Subcutaneous adipose tissue (tissue), 4 donors: ENCODE data around the gene KMT5B. TPM values are rescaled to one million over a fixed set of nuclear protein-coding genes. Genes with fewer than 3 reads are reported as not detected.

Experiments used
- total RNA-seq, 4 donors: library from RNA; depleted of rRNA; stranded (reverse); fragments of >200 nt; gene quantifications; one replicate each; pipeline ENCODE4 v1.1.0, GENCODE V29; 2016
- TF ChIP-seq, protein P1 (sequence below): fragments of 450-650 bp; IDR thresholded peaks from one replicate; pipeline ENCODE4 v1.5.1; 2016; ENCODE audit warnings: low read depth, mild to moderate bottlenecking, control low read depth, antibody characterized with exemption, moderate library complexity

KMT5B gene
- total RNA-seq, 4 donors from 2014 or later, result 30.6 to 42.8 (median 37.9) TPM

DNA sequence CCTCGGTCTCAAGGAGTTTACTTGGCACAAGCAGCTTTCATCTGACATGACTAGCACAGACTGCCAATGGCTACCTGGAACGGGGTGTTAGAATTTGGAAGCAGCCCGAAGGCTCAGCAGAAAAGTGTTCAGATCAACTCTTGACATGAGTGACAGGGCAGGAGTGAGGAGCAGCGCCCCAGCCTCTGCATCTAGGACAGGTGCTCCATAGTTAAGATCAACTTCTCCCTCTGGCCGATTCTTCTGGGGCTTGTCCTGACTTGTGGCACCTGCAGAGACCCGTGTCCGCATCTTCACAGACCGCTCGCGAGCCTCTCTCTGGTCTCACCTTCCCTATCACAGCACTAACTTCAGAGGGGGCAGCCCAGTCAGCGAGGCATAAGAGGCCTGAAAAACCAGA lies 49.4 kb downstream of the KMT5B start:
- TF ChIP-seq, protein P1, sequence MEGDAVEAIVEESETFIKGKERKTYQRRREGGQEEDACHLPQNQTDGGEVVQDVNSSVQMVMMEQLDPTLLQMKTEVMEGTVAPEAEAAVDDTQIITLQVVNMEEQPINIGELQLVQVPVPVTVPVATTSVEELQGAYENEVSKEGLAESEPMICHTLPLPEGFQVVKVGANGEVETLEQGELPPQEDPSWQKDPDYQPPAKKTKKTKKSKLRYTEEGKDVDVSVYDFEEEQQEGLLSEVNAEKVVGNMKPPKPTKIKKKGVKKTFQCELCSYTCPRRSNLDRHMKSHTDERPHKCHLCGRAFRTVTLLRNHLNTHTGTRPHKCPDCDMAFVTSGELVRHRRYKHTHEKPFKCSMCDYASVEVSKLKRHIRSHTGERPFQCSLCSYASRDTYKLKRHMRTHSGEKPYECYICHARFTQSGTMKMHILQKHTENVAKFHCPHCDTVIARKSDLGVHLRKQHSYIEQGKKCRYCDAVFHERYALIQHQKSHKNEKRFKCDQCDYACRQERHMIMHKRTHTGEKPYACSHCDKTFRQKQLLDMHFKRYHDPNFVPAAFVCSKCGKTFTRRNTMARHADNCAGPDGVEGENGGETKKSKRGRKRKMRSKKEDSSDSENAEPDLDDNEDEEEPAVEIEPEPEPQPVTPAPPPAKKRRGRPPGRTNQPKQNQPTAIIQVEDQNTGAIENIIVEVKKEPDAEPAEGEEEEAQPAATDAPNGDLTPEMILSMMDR, result no peak

DNA sequence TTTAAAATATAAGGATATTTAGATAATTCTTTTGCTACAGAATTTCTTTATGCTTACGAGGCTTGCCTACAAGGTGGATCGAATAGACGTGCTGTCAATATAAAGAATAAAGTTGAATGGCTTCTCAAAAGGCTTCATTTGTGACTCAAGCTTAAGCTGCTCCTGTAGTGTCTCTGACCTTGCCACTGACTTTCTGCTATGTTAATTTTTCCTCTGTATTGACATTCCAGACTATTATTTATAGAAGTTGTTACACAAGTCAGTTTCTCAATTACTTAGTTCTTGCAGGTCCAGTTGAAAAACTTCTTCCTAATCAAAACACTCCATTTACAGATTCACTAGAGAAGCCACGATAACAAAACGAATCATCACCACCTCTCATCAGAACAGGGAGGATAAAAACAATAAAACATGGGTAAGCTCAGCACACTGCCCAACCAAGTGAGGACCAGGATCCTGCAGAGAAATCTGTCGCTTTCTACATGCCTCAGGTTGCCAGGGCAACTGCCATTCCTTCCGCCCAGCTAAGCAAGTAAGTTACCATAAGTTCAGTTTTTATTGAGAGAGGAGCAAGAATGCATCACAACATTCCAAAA lies 52.9 kb downstream of the KMT5B start:
- TF ChIP-seq, protein P1, result no peak

DNA sequence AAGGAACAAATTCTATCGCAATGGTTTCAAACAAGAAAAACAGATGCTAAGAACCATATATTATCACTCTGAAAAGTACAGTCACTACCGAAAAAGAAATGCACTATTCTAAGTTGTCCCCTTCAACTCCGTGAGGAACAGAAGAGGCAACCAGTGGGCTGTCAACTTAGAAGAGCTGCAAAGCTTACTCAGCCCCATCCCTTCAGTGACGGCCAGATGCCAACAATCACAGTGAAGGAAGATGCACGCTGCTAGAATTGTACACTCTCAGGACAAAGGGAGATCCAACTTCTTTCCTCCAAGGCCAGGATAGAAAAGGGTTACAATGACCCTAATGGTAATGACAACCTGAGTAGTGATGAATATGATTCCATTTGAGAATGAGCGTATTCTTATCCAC lies 53.4 kb downstream of the KMT5B start:
- TF ChIP-seq, protein P1, result no peak

DNA sequence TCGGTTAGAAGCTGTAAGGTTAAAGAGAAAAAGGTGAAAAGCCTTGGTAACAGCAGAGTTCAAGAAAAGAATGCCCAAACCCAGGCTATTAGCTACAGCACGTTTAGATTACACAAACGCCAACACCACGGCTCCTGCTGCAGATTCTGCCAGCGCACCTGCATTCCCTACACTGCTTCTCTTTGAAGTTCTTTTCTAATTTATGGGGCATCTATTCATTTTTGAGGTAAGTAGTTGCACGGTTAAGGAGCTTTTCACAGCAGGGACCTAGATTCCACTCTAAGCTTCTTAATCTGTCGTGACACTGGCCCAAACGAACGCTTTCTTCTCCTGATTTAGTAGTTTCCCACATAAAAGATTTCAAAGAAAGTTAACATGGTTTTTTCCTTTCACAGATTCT lies 53.9 kb downstream of the KMT5B start:
- TF ChIP-seq, protein P1, result no peak

DNA sequence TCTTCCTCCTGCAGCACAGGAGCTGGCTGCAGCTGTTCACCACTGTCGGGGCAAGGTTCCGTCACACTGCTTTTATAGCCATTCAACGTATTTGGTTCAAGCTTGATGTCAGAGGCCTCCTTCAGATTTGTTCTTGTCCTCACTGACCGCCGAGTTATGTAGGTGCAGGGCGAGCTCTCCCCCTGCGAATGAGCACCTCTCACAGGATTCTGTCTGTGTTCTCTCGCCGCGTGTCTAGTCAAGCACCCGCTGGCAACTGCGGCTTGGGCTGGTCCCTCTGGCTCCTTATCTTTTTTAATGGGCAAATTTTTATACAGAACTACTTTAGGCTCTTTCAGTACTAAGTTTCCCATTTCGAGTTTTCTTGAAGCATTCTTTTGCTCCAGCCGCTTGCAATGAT lies 54.5 kb downstream of the KMT5B start:
- TF ChIP-seq, protein P1, result no peak

DNA sequence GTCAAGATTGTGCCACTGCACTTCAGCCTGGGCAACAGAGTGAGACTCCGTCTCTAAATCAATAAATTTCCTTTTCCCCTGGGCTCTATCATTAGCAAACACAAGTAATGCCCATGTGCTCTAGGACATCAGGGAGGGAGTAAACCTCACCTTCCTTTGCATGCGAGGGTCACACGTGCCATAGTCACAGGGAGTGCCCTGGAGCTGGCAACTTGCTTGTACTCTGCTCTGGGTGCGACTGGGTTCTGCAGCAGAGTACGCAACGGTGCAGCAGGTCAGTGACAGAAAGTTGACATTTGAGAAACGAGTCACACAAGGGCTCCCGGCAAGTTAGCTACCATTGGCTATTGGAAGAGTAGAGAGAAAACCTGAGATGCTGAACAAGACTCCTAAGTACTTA lies 59.4 kb downstream of the KMT5B start:
- TF ChIP-seq, protein P1, result no peak

DNA sequence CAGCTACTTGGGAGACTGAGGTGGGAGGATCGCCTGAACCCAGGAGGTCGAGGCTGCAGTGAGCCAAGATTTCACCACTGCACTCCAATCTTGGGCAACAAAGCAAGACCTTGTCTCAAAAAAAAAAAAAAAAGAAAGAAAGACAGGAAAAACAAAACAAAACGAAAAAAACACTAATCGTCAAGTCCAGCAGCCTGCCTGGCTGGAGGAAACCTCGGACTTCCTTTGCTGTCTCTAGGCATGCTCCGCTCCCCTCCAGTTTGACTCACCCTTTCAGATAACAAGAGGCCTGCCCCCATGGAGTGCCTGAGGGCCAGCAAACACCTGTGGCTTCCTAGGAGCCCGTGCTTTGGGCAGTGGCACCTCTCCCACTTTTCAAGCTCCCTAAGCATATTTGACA lies 63.1 kb downstream of the KMT5B start:
- TF ChIP-seq, protein P1, result no peak
